ENCODE measurements around the gene ARAP2. TPM values are rescaled to one million over a fixed set of nuclear protein-coding genes. Genes with fewer than 3 reads are reported as not detected.

The ARAP2 gene
- total RNA-seq, 1 experiment from 2014 or later, result 30.0 TPM

- no TSS peak for BruUV-seq (replicated peaks)
- intact Hi-C loops (cut with micrococcal nuclease; ENCODE audit: unreplicated experiment), result no loop called here
- no peak overlapping the region for H3K27ac Mint-ChIP-seq (ENCODE audit: unreplicated experiment)
- H3K27me3 Mint-ChIP-seq (ENCODE audit: unreplicated experiment), result no peaks in the 10 kb centered on the region
- peaks cover 5% of the 10 kb centered on the region for H3K36me3 Mint-ChIP-seq (ENCODE audit: insufficient read depth, unreplicated experiment)
- H3K4me3 Mint-ChIP-seq (ENCODE audit: low read depth, unreplicated experiment), result no peak overlapping the region
- CTCF ChIA-PET, result no interaction called here
- TF ChIP-seq CTCF (IDR thresholded peaks at IDR 0.05; ENCODE audit: unreplicated experiment), result no peak
- no peaks in the 10 kb centered on the region for H3K4me1 Mint-ChIP-seq (ENCODE audit: low read depth, unreplicated experiment)
- H3K9me3 Mint-ChIP-seq (ENCODE audit: low read depth, unreplicated experiment), result no peaks in the 10 kb centered on the region
- DNase-seq, result no peak
These were observed 133.1 kb downstream of the ARAP2 start for GRCh38 chr4:36111172-36111571.

DNA sequence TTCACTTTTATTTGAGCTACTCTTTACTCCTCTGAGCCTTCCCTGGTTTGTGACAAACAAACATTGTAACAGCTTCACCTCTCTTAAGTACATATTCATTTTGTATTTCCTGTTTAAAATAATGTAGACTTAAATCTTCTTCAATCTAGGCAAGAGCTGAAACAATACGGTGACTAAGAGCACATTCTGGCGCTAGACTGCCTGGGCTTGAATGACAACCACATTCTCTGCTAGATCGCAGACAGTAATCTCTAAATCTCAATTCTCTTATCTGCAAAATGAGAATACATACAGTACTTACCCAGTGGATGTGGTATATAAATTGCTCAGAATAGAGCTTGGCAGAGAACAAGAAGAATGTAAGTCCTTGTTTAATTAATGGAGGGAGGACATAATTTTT lies 144.8 kb downstream of the ARAP2 start:
- Mint-ChIP-seq H3K27me3 (ENCODE audit: unreplicated experiment) (no peaks in the 10 kb centered on the region), H3K27ac (ENCODE audit: unreplicated experiment) (no peak overlapping the region), H3K36me3 (ENCODE audit: insufficient read depth, unreplicated experiment) (no peaks in the 10 kb centered on the region), H3K9me3 (ENCODE audit: low read depth, unreplicated experiment) (no peaks in the 10 kb centered on the region), H3K4me1 (ENCODE audit: low read depth, unreplicated experiment) (no peaks in the 10 kb centered on the region), H3K4me3 (ENCODE audit: low read depth, unreplicated experiment) (no peak overlapping the region)
- DNase-seq, result no peak
- CTCF ChIA-PET, result interaction anchor here (0.6 kb wide), 1 partner anchor 146 kb away, joined by 3 read pairs; no protein-coding TSS in a partner anchor
- TF ChIP-seq CTCF (IDR thresholded peaks at IDR 0.05; ENCODE audit: unreplicated experiment), result no peak
- intact Hi-C loops (cut with micrococcal nuclease; ENCODE audit: unreplicated experiment), result no loop called here
- no TSS peak for BruUV-seq (replicated peaks)

- H3K36me3 Mint-ChIP-seq (ENCODE audit: insufficient read depth, unreplicated experiment), result no peaks in the 10 kb centered on the region
- no TSS peak for BruUV-seq (replicated peaks)
- no peaks in the 10 kb centered on the region for H3K4me1 Mint-ChIP-seq (ENCODE audit: low read depth, unreplicated experiment)
- CTCF ChIA-PET, result no interaction called here
- H3K9me3 Mint-ChIP-seq (ENCODE audit: low read depth, unreplicated experiment), result no peaks in the 10 kb centered on the region
- H3K4me3 Mint-ChIP-seq (ENCODE audit: low read depth, unreplicated experiment), result no peak overlapping the region
- H3K27me3 Mint-ChIP-seq (ENCODE audit: unreplicated experiment), result no peaks in the 10 kb centered on the region
- no peak for TF ChIP-seq CTCF (IDR thresholded peaks at IDR 0.05; ENCODE audit: unreplicated experiment)
- H3K27ac Mint-ChIP-seq (ENCODE audit: unreplicated experiment), result no peak overlapping the region
- no peak for DNase-seq
- intact Hi-C loops (cut with micrococcal nuclease; ENCODE audit: unreplicated experiment), result no loop called here
These were observed 149.3 kb downstream of the ARAP2 start for GRCh38 chr4:36094995-36095394.

GRCh38 chr4:36091997-36092396 lies 152.3 kb downstream of the ARAP2 start:
- intact Hi-C loops (cut with micrococcal nuclease; ENCODE audit: unreplicated experiment), result no loop called here
- H3K4me1 Mint-ChIP-seq (ENCODE audit: low read depth, unreplicated experiment), result no peaks in the 10 kb centered on the region
- H3K27me3 Mint-ChIP-seq (ENCODE audit: unreplicated experiment), result no peaks in the 10 kb centered on the region
- no peak overlapping the region for H3K27ac Mint-ChIP-seq (ENCODE audit: unreplicated experiment)
- no TSS peak for BruUV-seq (replicated peaks)
- no peak overlapping the region for H3K4me3 Mint-ChIP-seq (ENCODE audit: low read depth, unreplicated experiment)
- no peaks in the 10 kb centered on the region for H3K36me3 Mint-ChIP-seq (ENCODE audit: insufficient read depth, unreplicated experiment)
- TF ChIP-seq CTCF (IDR thresholded peaks at IDR 0.05; ENCODE audit: unreplicated experiment), result no peak
- CTCF ChIA-PET, result no interaction called here
- no peaks in the 10 kb centered on the region for H3K9me3 Mint-ChIP-seq (ENCODE audit: low read depth, unreplicated experiment)
- no peak for DNase-seq
